GM18499 (cell line): ENCODE results near the gene TDRD3.
"Not testable (repeated sequence)": the region's sequence is repeated elsewhere in the genome, so short reads cannot be mapped to it uniquely, and the experiment has no call there.

Source experiments
- ATAC-seq: cut with Tn5 transposase; IDR thresholded peaks from one replicate; pipeline ENCODE4 v1.9.1; 2021; ENCODE audit warnings: moderate number of reproducible peaks; ENCODE audit not compliant: insufficient read depth, unreplicated experiment

Gene TDRD3

DNA sequence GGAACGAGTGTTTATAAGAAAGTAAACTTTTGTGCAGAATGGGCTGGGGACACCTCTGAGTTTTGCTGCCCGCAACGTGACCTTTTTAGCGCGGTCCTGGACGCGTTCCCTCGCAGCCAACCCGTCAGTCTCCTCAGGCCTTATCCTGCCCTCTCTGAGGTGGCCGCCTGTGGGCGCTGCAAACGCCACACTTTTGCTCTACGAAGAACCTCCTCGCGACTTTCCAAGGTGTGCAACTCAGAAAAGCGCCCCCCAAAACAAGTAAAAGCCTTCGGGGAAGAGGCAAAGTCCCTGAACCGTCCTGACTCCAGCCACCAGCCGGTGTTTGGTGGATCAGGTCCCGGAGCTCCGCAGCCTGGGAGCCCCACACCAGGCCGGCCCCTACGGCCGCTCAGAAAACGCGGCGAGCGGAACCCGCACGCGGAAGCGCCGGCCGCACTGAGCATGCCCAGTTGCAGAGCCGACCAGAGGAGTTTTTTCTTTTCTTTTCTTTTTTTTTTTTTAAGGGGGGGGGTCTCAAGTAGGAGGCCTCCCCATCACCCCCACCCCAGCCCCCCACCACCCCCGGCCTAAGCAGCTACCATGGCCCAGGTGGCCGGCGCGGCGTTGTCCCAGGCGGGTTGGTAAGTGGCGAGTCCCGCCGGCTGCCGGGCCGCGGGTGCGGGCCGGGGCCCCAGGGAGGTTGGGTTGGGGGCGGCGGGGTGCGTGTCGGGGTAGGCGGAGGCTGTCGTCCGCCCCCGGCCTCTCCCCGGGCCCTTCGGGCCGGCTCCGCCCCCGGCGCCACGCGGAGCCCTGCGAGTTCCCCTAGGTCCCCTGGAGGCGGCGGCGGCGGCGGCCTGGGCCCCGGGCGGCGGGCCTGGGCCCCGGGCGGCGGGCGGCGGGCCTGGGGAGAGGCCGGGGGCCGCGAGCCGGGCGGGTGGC lies at the start of gene TDRD3:
TDRD3 (plus strand) TSS at position 438 of the 921 bp plus-strand sequence; CDS start at position 583, 145 bp downstream.
- ATAC-seq: peak; percentile 37

GRCh38 chr13:60347690-60348089 lies 49.3 kb upstream of the TDRD3 start:
- ATAC-seq: no peak

DNA sequence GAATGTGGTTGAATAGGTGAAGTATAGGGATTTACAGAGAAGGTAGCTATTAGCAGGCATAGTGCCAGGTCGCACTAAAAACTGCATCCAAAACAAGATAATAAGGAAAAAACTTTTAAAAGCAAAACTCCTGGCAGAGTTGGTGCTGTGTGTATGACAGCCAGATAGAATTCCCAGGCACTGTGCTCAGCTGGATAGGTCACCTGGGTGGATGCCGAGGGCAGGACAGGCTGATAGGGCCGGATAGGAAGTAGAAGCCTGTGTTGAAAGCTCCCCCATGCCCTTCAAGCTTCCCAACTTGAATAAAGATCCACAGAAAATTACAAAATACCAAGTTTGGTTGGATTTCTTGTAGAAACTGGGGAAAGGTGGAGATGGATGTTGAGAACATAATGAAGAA lies 48.9 kb upstream of the TDRD3 start:
- ATAC-seq: no peak

GRCh38 chr13:60351326-60351725 lies 45.7 kb upstream of the TDRD3 start:
- no peak for ATAC-seq

- ATAC-seq: no peak
These were observed 45.0 kb upstream of the TDRD3 start for GRCh38 chr13:60351855-60352615.

GRCh38 chr13:60352644-60353043 lies 44.4 kb upstream of the TDRD3 start:
- no peak for ATAC-seq

DNA sequence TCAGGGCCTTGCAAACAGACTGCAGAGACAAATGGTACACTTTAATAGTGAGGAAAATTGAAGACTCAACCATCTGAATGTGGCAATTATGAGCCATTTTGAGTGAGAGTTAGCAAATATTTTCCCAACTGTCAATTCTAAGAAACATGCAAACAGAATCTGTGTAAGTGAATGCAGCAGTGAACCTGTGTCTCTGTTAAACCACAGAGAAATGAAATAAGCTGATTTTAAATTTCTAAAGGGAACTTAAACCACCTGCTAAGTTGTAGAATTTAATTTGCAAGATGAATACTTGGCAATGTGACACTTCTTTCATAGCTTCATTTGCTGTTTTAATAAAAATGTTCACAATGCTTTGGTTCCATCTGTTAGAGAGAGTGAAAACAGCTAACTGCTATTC lies 42.0 kb upstream of the TDRD3 start:
- no peak for ATAC-seq

DNA sequence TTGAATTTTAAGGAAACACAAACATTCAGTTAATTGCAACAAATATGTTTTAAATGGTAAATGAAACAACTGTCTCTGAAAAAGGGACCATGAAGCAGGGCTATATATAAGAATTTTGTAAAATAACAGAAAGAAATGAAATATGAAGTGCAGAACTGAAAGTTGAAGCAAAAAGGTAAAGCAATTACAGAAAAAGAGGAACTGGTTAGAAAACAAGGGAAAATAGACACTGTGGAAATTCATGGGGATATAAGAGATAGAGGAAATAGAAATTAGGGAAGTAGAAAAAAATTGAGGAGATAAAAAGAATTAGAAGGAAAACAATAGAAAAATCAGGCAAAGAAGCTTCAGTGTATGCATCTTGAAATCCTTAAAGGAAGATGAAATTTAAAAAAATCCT lies 40.0 kb upstream of the TDRD3 start:
- no peak for ATAC-seq

- ATAC-seq: no peak
These were observed 38.6 kb upstream of the TDRD3 start for GRCh38 chr13:60358453-60358852.

GRCh38 chr13:60363288-60363687 lies 33.7 kb upstream of the TDRD3 start:
- ATAC-seq: no peak

- no peak for ATAC-seq
These were observed 27.8 kb upstream of the TDRD3 start for GRCh38 chr13:60369242-60369641.

DNA sequence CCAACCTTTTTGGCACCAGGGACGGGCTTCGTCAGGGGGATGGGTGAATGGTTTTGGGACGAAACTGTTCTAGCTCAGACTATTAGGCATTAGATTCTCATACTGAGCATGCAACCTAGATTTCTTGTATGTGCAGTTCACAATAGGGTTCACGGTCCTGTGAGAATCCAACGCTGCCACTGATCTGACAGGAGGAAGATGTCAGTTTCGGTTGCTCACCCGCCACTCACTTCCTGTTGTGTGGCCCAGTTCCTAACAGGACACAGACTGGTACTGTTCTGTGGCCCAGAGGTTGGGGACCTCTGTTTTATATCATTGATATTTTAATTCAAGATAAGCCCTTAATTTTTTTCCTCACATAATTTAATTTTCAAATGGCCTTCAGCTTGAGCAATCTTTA lies 26.7 kb upstream of the TDRD3 start:
- no peak for ATAC-seq

- ATAC-seq: no peak
These were observed 24.9 kb upstream of the TDRD3 start for GRCh38 chr13:60372141-60372540.

DNA sequence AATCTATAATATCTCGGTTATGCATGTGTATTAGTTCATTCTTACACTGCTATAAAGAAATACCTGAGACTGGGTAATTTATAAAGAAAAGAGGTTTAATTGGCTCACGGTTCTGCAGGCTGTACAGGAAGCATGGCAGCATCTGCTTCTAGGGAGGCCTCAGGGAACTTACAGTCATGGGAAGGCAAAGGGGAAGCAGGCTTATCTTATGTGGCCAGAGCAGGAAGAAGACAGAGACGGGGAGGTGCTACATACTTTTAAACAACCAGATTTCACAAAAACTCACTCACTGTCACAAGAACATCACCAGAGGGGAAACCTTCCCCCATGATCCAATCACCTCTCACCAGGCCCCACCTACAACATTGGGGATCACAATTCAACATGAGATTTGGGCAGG lies 17.7 kb upstream of the TDRD3 start:
- ATAC-seq: not testable (repeated sequence)

DNA sequence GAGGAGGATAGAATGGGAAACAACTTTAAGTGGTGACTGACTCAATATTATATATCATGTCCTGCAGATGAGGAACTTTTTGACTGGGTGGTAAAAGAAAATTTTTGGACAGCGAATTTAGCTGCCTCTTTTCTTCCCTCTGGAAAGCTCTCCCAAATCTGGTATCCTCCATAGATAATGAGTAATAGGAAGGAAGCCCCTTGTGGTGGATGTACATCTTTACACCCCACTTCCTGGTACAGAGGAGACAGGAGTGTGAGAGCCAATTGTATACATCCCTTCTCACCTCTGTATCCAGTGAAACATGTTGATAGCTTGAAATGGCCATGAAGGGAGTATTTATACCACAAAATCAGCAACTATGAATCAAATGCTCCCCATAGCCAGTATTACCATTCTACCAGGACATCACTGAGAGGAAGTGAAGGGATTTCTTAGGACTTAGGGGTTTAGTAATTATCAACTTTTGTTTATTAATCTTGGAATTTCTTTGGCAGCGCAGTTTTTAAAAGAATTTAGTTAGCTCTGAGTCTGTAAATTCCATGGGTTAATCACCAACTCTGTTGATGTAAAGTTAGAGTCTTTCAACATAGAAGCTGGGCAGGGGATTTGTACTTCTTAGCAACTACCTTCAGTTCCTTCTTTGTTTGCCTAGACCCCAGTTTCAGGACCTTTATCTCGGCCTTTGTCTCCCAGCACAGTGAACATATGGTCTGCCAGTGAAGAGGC lies 17.0 kb upstream of the TDRD3 start:
- ATAC-seq: no peak

DNA sequence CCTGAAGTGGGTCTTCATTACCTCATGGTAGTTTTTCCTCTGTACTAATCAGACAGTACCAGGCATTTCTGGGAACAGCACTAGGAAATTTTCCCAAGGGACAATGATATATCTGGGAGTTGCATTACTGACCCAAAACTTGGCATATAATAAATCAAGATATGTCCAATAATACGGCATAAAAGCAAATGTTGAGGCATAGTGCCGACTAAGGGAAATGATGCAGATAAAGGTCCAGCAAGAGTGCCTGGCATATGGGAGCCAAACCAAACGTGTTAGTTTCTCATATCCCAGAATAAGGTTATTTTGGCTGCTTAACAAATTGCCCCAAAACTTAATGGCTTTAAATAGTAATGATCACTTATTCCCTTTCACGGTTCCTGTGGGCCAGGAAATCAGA lies 12.1 kb upstream of the TDRD3 start:
- ATAC-seq: no peak

GRCh38 chr13:60386250-60386649 lies 10.8 kb upstream of the TDRD3 start:
- ATAC-seq: no peak

DNA sequence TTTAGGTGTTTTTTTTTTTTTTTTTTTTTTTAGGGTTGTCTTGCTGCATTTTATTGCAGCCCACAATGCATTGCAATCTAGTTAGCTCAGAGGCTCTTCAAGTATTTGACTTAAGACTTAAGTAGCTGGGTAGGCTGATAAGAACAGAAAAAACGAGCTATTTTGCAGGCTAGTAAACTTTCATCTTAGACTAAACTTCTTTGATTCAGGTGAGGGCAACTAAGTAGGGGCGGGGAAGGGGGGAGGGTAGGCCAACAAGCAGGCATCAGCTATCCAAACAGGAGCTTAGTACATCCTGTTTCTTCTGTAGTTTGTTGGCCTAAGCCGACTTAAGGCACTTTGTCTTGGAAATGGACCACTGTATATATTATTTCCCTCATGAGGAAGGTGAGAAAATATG lies 4.9 kb upstream of the TDRD3 start:
- no peak for ATAC-seq

DNA sequence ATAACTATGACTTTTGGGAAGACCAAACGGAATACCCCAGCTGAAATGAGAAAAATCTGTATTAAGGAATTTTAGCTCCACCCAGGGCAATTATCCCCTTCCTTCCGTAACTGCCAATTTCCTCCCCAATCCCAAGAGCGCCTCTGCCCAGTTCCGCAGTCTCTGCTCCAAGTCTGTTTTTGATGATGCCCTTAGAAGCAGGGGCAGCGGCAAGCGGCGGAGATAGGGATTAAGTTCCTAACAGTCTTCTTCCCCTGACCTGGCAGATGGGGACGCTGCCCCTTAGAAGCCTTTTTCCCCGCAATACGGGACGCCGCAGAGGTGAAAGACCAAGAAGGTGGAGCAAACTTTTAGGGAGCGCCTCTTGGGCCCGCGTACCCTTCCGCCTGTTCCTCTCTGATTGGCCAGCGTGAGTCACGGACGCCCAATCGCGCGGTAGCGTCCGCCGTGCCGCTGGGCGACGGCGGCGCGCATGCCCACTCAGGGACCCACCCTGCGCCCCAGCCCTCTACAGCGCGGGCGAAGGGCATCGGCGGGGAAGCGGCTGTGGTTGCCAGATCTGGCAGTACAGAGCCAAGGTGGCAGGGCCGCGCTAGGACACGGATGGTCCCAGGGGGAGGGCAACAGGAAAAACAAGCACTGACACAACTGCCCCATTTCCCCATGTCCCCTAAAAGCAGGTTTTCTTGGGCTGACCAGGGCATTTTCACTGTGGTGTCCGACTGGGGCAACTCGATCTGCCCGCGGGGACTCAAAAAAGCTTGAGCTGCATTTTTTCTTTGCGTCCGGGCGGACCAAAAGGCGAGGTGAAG lies 843 bp upstream of the TDRD3 start:
- peak; percentile 54 for ATAC-seq
